ENCODE measurements around the gene IL1RAPL1.

IL1RAPL1 gene

DNA sequence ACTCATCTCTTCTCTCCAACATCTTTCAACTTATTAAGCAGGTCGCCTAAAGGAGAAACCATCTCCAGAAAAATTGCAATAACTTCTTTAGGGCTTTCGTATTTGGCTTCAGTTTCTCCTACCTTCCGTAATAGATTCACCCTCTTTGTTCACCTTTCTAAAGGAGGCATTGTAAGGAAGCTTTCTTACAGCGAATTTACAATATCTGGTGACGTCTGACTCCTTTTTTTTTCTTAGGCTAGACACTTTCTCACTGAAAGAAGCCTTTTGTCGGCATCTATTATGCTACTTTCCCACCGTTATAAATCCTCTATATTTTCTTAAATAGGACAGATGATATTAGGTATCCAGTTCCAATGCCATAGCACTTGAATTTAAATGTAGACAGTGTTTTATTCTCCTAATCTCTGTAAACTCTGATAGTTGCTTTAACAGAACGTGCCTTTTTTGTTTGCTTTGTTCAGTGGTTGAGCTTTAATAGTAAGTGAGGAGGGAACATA lies 302.4 kb downstream of the IL1RAPL1 start:
- no peak overlapping the region for H3K4me3 ChIP-seq (ENCODE audit: low read depth, low read length)
- DNase-seq (ENCODE audit: low read depth) = no peak
- TF ChIP-seq, protein P1, sequence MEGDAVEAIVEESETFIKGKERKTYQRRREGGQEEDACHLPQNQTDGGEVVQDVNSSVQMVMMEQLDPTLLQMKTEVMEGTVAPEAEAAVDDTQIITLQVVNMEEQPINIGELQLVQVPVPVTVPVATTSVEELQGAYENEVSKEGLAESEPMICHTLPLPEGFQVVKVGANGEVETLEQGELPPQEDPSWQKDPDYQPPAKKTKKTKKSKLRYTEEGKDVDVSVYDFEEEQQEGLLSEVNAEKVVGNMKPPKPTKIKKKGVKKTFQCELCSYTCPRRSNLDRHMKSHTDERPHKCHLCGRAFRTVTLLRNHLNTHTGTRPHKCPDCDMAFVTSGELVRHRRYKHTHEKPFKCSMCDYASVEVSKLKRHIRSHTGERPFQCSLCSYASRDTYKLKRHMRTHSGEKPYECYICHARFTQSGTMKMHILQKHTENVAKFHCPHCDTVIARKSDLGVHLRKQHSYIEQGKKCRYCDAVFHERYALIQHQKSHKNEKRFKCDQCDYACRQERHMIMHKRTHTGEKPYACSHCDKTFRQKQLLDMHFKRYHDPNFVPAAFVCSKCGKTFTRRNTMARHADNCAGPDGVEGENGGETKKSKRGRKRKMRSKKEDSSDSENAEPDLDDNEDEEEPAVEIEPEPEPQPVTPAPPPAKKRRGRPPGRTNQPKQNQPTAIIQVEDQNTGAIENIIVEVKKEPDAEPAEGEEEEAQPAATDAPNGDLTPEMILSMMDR (IDR thresholded peaks at IDR 0.05; ENCODE audit: low read depth, low read length) = no peak
- TF ChIP-seq, protein P2, sequence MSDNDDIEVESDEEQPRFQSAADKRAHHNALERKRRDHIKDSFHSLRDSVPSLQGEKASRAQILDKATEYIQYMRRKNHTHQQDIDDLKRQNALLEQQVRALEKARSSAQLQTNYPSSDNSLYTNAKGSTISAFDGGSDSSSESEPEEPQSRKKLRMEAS (IDR thresholded peaks at IDR 0.05; ENCODE audit: low read depth, low read length) = no peak
- TF ChIP-seq POLR2A (IDR thresholded peaks at IDR 0.05; ENCODE audit: extremely low read depth, insufficient read length) (no peak), MYC (IDR thresholded peaks at IDR 0.05; ENCODE audit: low read depth, low read length) (no peak)

DNA sequence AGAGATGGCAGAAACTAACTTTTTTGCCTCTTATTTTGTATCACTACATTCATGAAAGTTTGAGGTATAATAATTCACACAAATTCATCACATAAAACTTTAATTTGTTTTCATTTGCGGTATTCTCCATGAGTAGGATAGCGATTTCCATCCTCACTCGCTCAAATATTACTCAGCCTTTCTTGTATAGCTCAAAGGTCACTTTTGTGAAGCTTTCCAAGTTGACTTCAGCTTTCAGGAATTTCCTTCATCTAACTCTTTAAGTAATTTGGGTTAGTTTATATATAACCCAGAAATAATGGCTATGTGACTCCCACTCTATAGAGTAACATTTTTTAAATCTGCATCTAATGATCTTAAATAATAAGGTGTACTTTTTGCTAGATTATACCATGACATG lies 314.4 kb downstream of the IL1RAPL1 start:
- no peak for DNase-seq (ENCODE audit: low read depth)
- TF ChIP-seq, protein P1 (IDR thresholded peaks at IDR 0.05; ENCODE audit: low read depth, low read length) = no peak
- TF ChIP-seq, protein P2 (IDR thresholded peaks at IDR 0.05; ENCODE audit: low read depth, low read length) = no peak
- no peak for TF ChIP-seq MYC (IDR thresholded peaks at IDR 0.05; ENCODE audit: low read depth, low read length)
- TF ChIP-seq POLR2A (IDR thresholded peaks at IDR 0.05; ENCODE audit: extremely low read depth, insufficient read length) = no peak
- H3K4me3 ChIP-seq (ENCODE audit: low read depth, low read length) = no peak overlapping the region

DNA sequence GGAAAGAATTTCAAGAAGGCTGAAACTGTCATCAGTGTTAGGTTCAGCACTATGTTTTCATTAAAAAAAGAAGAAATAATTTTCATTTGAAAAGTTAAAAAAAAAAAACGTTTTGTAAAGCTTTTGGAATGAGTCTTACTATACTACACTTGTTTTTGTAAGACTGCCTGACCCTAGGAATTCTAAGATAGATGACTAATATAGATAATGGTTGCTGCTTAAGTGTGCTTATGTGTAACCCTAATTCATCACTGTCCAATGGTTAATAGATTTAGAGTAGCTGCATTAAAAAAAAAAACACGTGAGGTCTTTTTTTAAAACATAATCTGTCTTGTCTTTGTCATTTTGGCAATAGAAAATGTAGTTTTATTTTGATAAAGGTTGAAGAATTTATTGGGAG lies 323.2 kb downstream of the IL1RAPL1 start:
- TF ChIP-seq, protein P2 (IDR thresholded peaks at IDR 0.05; ENCODE audit: low read depth, low read length) = no peak
- no peak overlapping the region for H3K4me3 ChIP-seq (ENCODE audit: low read depth, low read length)
- no peak for DNase-seq (ENCODE audit: low read depth)

DNA sequence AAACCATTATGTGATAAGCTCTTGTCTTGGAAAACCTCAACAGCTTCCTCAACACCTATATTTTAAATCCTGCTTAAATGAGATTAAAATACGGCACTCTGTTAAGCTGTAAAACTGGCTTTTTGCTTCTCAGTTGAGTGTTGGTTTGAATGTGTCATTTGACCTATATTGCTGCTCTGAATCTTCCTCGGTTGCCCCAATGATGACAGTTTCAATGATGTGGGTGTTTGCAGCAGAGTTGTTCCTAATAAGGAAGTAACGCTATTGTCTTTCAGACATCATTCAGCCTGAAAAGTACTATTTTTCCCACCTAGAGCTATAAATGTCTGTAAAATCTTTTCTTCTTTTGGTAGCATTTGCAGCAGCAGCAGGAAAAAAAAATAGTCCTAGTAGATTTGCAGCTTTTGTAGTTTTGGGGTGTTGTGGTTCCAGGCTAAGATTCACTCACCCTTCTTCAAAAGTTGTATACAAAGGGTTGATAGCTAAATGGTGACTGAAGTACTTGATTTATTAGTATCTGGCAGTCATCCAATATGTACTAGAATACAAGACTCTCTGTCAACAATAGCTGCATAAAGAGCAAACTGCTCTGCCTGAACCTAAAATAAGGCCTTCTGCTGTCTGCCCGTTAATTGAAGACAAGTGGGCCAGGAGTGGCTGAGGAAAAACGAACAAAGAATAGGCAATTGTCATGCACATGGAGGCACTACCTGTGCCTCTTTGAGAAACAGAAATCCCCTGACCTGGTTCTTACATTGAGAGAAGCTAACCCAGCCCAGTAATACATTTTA lies 333.1 kb downstream of the IL1RAPL1 start:
- no peak for DNase-seq (ENCODE audit: low read depth)
- H3K4me3 ChIP-seq (ENCODE audit: low read depth, low read length) = no peak overlapping the region
- TF ChIP-seq MYC (IDR thresholded peaks at IDR 0.05; ENCODE audit: low read depth, low read length) (no peak), POLR2A (IDR thresholded peaks at IDR 0.05; ENCODE audit: extremely low read depth, insufficient read length) (no peak)
- TF ChIP-seq, protein P1 (IDR thresholded peaks at IDR 0.05; ENCODE audit: low read depth, low read length) = no peak
- TF ChIP-seq, protein P2 (IDR thresholded peaks at IDR 0.05; ENCODE audit: low read depth, low read length) = no peak

DNA sequence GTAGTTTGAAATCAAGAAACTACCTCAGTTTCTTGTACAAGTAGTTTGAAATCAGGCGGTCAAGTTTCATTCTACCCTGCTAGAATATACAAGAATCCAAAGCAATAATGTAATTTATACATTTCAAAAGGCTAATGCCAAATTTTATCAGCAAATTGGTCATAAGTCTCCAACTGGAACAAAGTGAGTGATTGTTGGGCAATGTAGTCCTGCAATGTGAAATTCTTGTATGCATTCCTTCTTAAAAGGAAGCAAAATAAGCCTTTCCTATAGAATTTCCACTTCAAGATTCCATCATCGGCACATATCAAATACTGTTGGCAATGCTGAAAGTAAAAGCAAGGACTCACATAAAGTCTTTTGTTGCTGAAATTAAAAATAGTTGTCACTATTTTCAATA lies 334.9 kb downstream of the IL1RAPL1 start:
- H3K4me3 ChIP-seq (ENCODE audit: low read depth, low read length) = no peak overlapping the region
- no peak for DNase-seq (ENCODE audit: low read depth)
- TF ChIP-seq, protein P1 (IDR thresholded peaks at IDR 0.05; ENCODE audit: low read depth, low read length) = no peak
- TF ChIP-seq, protein P2 (IDR thresholded peaks at IDR 0.05; ENCODE audit: low read depth, low read length) = no peak
- TF ChIP-seq MYC (IDR thresholded peaks at IDR 0.05; ENCODE audit: low read depth, low read length) (no peak), POLR2A (IDR thresholded peaks at IDR 0.05; ENCODE audit: extremely low read depth, insufficient read length) (no peak)

DNA sequence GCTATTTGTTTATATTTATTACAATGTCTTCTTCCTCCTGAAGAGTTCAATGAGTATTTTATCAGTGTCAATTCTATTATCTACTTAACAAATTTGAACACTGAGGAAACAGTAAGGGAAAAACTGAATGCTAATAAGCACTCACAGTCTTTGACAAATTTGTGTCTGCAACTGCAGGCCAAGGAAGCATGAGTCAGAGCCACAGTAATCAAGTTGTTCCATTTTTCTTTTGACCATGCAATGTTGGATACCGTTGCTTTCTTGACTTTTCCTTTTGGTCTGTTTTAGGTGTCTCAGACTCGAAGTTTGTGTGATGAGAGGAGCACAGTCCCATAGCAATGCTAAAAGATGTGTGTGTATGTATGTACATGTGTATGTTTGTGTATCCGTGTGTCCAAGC lies 359.6 kb downstream of the IL1RAPL1 start:
- TF ChIP-seq, protein P1 (IDR thresholded peaks at IDR 0.05; ENCODE audit: low read depth, low read length) = no peak
- TF ChIP-seq MYC (IDR thresholded peaks at IDR 0.05; ENCODE audit: low read depth, low read length) (no peak), POLR2A (IDR thresholded peaks at IDR 0.05; ENCODE audit: extremely low read depth, insufficient read length) (no peak)
- TF ChIP-seq, protein P2 (IDR thresholded peaks at IDR 0.05; ENCODE audit: low read depth, low read length) = no peak
- DNase-seq (ENCODE audit: low read depth) = no peak
- H3K4me3 ChIP-seq (ENCODE audit: low read depth, low read length) = no peak overlapping the region

Data from NB4 (cell line).